Stimulated activated CD4-positive, alpha-beta T cell treated with anti-CD3 and anti-CD28 coated beads, Interleukin-15, amount 100 ng/mL, for 48 hours (primary cell): ENCODE results near the gene EGF.
"Not testable (repeated sequence)": the region's sequence is repeated elsewhere in the genome, so short reads cannot be mapped to it uniquely, and the experiment has no call there.

Experiments used
- DNase-seq, 2 donors: peaks; one replicate each; pipeline ENCODE4 v3.0.0-alpha.2; 2020; ENCODE audit warnings: low read depth in 2 of 2

The EGF gene

DNA sequence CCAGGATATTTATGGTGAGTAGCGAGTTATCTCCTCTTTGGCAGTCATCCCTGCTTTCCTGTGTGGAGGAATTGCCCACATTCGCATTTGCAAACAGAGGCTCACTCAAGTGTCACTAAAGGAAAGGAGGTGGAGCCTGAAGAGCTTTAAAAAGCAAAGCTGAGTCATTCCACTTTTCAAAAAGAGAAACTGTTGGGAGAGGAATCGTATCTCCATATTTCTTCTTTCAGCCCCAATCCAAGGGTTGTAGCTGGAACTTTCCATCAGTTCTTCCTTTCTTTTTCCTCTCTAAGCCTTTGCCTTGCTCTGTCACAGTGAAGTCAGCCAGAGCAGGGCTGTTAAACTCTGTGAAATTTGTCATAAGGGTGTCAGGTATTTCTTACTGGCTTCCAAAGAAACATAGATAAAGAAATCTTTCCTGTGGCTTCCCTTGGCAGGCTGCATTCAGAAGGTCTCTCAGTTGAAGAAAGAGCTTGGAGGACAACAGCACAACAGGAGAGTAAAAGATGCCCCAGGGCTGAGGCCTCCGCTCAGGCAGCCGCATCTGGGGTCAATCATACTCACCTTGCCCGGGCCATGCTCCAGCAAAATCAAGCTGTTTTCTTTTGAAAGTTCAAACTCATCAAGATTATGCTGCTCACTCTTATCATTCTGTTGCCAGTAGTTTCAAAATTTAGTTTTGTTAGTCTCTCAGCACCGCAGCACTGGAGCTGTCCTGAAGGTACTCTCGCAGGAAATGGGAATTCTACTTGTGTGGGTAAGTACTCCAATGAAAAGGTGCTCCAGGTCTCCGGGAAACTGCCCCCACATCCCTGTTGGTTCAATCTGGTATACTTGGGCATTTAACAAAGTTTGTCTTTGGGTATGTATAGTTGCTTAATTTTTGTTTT lies at the start of gene EGF:
Gene EGF (plus strand): TSS at position 178 of the 890 bp plus-strand sequence. CDS start 453 bp downstream, at position 631.
- DNase-seq = no peak

DNA sequence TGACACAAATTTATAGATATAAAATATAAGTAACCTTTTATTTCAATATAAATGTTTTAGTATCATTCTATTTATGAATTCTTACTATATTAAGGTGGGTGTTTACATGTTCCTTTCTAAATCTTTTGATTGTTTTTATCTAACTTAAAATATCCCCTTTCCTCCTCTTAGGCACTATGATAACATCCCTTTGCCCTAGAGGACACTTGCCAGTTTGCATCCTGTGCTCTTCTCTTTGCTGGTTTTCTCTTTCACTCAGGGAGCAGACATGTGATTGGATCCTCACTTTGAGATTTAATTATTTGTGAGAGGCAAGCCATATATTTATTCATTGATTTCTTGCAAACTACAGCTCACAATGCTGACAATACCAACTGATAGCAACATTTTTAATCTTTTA lies 48.5 kb upstream of the EGF start:
- no peak for DNase-seq

DNA sequence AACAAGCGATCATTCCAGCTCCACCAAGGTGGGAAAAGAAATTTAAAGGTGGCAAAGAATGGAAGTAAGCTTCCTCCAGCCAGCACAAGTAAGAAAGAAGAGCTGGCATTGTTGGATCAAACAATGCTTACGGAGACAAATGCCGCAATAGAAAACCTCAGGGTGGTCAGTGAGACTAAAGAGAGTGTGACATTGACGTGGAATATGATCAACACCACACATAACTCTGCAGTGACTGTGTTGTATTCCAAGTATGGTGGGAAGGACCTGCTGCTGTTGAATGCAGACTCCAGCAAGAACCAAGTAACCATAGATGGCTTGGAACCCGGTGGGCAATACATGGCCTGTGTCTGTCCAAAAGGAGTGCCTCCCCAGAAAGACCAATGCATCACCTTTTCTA lies 42.6 kb upstream of the EGF start:
- DNase-seq = no peak

DNA sequence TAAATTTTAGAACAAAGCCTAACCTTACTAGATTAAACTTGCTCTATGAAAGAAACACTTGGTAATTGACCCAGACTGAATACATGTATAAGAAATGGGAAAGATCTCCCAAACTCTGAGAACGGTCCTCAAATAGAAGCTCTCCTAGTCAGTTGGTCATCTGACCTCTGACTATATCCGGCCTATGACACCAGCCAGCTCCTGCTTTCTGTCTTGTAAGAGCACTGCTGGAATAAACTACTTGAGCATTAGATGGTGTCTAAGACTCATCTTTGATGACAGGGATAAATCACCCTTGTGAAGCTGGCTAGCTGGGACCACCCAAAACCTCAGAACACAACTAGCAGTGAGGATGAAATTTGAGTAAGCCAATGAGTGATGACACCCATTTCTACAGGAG lies 40.6 kb upstream of the EGF start:
- no peak for DNase-seq

DNA sequence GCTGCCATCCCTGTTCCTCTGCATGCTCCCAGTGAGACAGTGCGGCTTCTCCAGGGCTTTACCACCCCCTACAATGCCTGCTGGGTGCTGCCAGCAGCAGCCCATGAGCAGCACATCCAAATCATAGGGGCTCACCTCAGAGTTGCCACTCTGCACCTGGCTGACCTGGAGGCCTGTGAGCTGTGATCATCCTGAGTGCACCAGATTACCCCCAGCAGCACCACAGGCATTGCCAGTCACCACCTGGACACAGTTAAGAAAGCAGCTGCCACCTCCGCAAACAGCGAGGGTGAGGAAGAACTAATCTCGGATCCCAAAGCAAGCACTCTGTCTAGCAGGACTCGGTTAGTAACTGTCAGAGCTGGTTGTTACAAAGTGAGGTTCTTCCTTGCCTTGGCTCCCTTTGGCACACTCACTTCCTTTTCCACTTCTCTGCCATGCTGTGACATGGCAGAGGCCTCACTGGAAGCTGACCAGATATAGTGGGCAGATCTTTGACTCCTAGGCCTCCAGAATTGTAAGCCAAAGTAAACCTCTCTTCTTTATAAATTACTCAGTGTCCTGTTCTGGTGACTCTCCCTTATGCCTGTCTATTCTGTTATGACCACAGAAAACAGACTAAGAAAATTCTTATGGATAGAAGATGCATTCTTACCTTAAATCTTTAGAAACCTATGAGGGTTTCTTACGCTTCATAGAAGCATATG lies 39.6 kb upstream of the EGF start:
- DNase-seq = no peak

DNA sequence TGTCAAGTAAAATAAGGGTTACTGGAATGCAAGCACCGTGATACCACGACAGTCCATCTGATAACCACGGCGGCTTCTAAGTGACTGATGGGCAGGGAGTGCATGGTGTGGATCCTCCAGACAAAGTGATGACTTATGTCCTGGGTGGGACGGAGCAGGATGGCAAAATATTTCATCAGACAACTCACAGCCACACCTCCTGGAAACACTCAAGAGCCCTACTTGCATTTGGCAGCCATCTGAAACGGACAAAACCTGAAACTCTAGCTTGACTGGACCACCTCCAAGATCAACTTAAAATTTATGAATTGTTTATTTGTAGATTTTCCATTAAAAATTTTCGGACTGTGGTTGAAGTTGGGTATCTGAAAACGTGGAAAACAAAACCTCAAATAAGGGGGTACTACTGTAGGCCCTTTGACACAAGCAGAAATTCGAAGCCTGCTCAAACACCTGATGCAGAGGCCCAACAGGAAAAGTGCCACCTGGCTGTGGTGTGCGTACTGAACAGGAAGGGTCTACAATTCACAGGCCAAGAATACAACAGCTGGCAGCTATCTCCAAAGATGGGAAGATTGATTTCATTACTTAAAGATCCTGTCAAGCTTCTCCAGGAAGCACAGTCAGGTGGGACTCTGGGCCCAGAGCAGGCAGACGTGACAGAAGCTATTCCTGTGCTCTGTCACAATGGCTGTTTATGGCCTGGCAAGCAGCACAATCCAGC lies 38.7 kb upstream of the EGF start:
- no peak for DNase-seq

DNA sequence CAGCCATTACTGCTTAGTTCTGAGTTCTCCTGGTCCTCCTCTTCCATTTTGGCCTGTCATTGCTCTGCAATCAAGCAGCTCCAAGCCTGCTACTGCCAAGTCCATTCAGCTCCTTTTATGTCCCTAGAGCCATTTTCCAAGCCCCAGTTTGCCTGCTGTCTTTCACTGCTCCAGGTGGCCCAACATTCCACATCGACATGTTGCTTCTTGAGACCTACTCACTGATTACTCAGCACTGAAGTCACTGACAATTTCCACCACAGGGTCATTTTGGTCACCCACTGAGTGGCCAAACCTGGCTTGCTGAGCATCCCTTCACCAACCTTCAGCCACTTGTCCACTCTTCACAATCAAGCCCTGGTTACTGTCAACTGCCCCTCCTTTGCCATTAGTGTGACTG lies 37.6 kb upstream of the EGF start:
- no peak for DNase-seq

DNA sequence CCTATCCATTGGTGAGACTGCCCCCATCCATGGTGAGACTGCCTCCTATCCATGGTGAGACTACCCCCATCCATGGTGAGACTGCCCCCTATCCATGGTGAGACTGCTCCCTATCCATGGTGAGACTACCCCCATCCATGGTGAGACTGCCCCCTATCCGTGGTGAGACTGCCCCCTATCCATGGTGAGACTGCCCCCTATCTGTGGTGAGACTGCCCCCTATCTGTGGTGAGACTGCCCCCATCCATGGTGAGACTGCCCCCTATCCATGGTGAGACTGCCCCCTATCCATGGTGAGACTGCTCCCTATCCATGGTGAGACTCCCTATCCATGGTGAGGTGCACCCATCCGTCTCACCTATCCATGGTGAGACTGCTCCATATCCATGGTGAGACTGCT lies 37.1 kb upstream of the EGF start:
- DNase-seq = not testable (repeated sequence)

DNA sequence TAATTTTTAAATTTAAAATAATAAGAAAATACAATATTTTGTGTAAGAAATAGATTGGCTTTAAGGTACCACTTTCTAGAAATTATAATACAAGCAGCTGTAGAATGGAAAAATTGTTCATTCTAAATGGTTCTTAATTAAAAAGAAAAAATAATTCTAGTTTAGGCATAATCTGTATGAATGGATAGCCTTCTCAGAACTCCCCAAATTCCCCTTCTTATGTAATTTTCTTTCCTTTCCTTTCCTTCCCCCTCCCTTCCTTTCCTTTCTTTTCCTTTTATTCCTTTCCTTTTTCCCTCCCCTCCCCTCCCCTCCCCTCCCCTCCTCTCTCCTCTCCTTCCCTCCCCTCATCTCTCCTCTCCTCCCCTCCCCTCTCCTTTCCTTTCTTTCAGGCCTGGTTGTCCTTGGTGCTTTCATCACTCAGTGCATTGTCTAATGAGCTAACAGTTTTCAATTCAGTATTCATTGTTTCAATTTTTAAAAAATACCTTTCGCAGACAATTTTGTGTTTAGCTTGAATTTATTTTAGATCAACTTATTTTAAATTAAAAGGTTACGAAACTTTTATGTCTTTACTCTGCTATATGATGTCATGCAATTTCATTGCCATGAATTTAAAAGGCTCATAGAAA lies 35.9 kb upstream of the EGF start:
- no peak for DNase-seq

DNA sequence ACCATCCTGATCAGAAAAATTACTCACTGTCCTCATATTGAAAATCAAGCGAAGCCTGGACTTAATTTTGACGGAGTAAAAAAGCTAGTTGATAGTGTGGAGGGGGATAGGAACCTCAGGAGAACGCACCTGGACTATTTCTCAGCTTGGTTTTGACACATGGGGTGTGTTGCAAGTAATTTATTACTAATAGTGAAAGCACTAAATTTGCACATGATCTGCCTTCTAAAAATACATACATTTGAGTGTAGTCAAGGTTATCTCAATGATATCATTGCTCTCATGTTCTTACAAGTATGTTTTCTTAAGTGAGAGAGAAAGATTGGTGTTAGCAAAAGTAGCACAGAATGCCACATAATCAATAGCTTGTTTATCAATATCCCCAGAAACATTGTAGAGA lies 35.3 kb upstream of the EGF start:
- no peak for DNase-seq

DNA sequence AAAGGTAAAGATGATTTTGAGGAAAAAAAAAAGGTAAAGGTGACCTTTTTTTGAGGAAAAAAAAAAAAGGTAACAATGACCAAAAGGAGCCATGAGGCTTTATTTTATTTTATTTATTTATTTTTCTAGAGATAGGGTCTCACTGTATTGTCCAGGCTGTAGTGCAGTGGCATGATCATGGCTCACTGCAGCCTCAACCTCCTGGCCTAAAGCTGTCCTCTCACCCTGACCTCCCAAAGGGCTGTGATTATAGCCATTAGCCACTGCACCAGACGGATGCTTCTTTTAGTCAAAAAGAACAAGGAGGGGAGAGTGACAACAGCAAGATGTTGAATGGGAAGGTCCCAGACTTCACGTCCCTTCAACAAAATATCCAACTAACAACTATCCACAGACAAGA lies 34.3 kb upstream of the EGF start:
- DNase-seq = no peak

DNA sequence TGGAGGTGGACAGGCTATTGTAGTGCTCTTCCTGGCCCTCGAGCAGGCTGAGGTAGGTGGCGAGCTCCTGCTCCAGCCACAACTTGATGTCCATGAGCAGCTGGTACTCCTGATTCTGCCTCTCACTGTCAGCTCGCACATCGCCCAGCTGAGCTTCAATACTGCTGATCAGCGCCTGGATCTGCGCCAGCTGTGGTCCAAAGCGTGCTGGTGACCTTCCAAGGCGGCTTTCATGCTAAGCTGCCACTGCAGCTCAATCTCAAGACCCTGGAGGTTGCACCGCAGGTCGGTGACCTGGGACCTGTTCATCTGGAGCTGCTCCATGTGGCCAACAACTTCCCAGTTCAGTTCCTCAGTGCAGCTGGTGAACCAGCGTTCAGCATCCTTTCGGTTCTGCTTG lies 33.6 kb upstream of the EGF start:
- no peak for DNase-seq

DNA sequence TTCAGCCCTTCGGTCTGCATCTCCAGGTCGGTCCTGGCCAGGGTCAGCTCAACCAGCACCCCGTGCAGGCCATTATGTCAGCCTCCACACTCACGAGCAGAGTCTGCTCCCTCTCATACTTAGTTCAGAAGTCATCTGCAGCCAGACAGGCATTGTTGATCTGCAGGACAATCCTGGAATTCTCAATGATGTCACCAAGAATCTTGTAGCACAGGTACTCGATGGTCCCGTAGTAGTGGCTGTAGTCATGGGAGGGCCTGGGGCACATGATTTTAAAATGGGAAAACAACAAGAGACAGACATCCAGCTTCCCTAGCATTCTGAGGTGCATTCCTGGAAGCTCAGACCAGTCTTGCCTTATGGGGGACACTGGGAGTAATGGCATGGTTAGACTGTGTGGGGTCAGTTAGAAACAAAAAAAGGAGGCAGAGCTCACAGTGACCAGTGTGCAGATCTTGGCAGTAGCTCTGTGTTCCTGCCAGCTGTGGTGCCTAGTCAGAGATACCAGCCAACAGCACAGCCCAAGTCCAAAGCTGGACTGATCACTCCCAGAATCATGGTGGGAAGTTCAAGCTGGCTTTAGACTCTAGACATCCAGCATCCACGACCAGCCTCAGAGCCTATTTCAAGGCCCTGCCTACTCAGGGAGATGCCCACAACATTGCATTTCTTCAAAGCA lies 32.9 kb upstream of the EGF start:
- DNase-seq = no peak

DNA sequence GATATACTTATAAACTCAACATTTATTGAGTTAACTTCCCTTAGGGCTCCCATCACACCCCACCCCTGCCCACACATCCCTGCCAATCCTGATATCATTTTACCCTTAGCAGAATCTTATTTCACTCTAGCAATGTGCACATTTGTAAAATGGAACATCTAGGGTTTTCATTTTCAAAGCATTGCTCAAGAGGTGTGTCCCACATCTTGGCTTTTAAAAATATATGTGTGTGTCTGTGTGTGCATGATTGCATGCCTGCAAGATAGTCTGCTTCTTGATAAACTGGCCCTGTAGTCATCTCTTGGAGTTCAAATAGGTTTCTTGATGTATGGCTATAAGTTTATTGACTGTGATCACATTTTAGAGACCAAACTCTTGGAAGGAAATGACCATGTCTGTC lies 26.4 kb upstream of the EGF start:
- DNase-seq = no peak

DNA sequence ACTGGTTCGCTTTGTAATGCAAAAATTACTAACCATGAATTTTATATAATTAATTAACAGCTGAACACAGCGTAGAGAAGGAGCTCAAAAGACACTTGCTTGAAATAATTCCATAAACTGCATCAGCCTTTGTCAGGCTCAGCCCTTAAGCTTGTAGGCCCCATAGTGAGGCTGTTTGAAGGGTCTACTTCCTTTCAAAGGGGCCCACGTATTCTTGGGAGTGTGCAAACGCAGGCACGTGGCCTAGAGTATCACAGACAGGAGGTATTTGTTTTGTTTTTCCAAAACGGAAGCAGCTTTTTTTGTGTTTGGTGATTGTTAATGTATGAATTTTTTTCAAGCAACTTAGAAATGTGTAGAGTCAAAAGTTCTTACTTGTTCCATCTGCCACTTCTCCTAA lies 25.6 kb upstream of the EGF start:
- DNase-seq = no peak

DNA sequence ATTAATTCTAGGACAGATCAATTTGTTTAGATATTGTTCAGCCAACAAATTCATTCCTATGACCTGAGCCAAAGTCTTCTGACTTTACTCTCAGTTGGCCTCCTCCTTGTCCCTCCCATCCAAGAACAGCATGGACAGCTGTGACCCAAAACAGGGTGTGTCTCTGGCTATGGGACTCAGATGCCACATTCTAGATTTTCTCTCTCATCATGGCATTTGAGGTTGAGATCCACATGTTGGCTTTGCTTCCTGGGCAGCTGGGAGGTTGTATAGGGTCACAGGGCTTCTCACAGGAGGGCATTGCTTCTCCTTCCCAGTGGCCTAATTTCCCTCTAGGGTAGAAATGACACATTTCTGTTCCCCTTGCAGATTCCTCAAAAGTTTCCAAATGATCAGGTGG lies 22.6 kb upstream of the EGF start:
- no peak for DNase-seq

DNA sequence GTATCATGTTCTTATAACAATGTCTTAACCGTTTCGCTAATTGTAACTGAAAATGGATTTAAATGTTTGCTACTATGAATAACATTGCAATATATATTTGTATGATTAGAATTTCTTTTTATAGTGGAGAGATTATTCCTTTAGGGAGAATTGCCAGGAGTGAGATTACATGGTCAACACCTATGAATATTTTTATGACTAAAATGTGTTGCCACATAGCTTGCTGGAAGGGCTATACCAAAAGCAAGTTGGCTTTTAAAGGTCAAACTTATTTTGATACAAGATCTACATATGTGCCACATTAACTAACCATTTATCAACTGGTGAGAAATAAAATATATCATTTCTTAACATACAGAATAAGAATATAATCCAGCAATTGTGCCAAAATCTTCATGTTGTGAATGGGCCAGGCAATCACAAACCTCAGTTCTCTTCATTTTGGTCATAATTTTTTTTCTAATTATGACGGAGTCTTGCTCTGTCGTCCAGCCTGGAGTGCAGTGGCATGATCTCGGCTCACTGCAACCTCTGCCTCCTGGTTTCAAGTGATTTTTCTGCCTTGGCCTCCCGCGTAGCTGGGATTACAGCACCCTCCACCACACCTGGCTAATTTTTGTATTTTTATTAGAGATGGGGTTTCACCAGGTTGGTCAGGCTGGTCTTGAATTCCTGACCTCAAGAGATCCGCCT lies 10.0 kb upstream of the EGF start:
- DNase-seq = no peak

DNA sequence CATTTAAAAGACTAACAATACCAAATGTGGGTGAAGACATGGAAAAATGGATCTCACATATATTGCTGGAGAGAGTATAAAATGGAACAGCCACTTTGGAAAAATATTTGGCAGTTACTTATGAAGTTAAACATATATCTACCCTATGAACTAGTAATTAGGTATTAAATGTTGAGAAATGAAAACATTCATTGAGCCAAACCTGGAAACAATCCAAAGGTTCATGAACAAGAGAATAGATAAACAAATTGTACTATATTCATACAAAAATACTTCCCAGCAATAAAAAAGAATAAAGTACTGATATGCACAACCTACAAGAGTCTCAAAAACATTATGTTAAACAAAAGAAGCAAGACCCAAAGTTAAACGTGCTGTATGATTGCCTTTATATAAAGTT lies 4.0 kb upstream of the EGF start:
- no peak for DNase-seq

DNA sequence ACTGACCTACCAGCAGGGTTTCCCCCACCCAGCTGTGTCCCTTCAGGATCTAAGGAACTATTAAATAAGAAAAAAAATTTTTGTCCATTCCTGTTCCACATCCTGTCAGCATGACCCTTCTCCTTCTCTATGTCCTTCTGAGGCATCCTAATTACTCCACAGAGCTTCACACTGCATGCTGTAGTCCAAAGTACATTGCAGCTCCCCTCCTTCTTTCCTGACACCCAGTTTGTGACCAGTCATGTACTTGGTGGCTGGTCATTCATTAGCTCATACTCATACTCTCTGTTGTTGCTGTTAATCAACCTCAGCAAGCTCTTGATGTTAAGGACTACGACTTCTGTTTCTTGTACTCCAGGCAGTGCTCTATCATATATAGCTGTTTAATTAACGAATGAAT lies 2.4 kb upstream of the EGF start:
- DNase-seq = no peak

DNA sequence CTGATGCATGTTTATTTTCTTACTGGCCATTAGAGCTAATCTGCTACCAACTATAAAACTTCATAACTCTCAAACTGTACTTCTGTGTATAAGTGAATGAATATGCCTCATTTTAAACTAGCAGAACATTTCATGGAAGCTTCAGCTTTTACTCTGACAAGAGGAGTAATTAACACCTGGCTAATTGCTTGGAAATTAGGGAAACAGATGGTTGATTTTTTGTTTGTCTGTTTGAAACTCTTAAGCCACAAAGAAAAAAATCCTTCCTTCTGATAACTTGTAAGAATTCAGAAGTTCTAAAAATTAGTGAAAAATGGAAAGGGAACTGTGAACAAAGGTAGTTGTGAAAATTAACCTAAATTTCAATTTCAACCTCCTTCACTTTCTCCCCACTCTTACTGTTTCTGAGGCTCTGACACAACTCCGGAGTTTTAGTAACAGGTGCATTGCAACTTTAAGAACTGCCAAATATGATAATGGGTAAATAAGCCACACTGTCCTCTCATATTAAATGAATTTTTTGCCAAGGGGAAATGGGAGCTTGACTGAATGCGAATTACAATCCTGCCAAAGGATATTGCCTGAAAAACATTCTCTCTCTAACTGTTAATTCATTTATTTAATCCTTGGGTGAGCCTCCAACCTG lies 1.0 kb downstream of the EGF start:
- no peak for DNase-seq

DNA sequence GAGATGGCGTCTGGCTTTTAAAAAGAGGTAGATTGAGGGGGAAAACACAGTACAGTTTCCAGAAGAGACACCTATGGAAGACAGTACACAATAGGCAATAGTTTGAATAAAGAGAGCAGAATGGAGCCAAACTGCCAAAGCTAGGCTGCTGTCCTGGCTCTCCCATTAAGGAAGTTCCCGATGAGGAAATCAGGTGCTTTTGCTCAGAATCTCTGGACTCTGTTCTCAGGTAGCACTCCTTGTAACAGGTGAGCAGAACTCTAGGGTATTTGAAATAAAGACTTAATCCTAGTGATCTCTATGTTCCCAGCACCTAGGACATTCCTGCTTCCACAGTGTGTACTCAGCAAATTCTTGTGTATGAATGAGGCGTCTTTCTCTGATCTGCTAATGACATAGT lies 1.6 kb downstream of the EGF start:
- DNase-seq = no peak
